Gastrocnemius medialis (tissue), 4 donors: ENCODE measurements around the gene MESP2. TPM values are rescaled to one million over a fixed set of nuclear protein-coding genes. Genes with fewer than 3 reads are reported as not detected.

Source experiments
- ATAC-seq, 2 donors: fragments of 150-250 bp; one replicate each; pipeline ENCODE4 v1.9.1; 2016
- DNase-seq, 2 donors: peaks; one replicate each; pipeline ENCODE4 v3.0.0-alpha.2; 2019
- H3K27ac ChIP-seq, 4 donors: fragments of 200-600 bp; sonication (generic); 1 replicate in 1 of 4; 2 replicates in 3 of 4; pipeline ENCODE4 v1.5.1; 2016 to 2018; ENCODE audit warnings: mild to moderate bottlenecking in 2 of 4, moderate library complexity in 1 of 4
- H3K27me3 ChIP-seq, 3 donors: fragments of 200-600 bp; sonication (generic) in 2 of 3; 1 replicate in 1 of 3; 2 replicates in 2 of 3; pipeline versions ENCODE4 v1.5.1 to v1.6.0; 2016 to 2019; ENCODE audit warnings: mild to moderate bottlenecking in 1 of 3, moderate library complexity in 1 of 3
- H3K36me3 ChIP-seq, 2 donors: fragments of 200-600 bp; sonication (generic) in 1 of 2; one replicate each; pipeline ENCODE4 v1.5.1; 2017 to 2018
- H3K4me1 ChIP-seq, 2 donors: fragments of 200-600 bp; sonication (generic) in 1 of 2; one replicate each; pipeline ENCODE4 v1.5.1; 2016 to 2017; ENCODE audit warnings: mild to moderate bottlenecking in 2 of 2
- H3K4me3 ChIP-seq, 4 donors: fragments of 200-600 bp; sonication (generic) in 3 of 4; 1 replicate in 1 of 4; 2 replicates in 3 of 4; pipeline ENCODE4 v1.5.1; 2016 to 2019; ENCODE audit warnings: mild to moderate bottlenecking in 2 of 4
- H3K9me3 ChIP-seq, 3 donors: fragments of 200-600 bp; sonication (generic) in 2 of 3; 1 replicate in 1 of 3; 2 replicates in 2 of 3; pipeline ENCODE4 v1.5.1; 2016 to 2019
- POLR2A ChIP-seq, 2 donors: fragments of 450-650 bp; IDR thresholded peaks; one replicate each; pipeline ENCODE4 v1.6.1; 2017; ENCODE audit warnings: antibody characterized with exemption in 2 of 2, mild to moderate bottlenecking in 2 of 2, moderate library complexity in 2 of 2
- in situ Hi-C, 4 donors: fragments of 200-750 bp; cut with MboI; loops; one replicate each; pipeline versions ENCODE4 v1.15.0 to v1.8.0; 2017; ENCODE audit warnings: low sequenced_read_pairs in 4 of 4
- intact Hi-C: fragments of 100-400 bp; cut with DNase I; formaldehyde crosslinking; loops from one replicate; pipeline ENCODE4 v1.15.1; 2023; ENCODE audit warnings: low total_unique reads
- total RNA-seq, 4 donors: library from RNA; depleted of rRNA; stranded (reverse); fragments of >200 nt; gene quantifications; one replicate each; pipeline versions ENCODE4 v1.1.0 to v1.2.3, GENCODE V29; 2016
- TF ChIP-seq, protein P1 (sequence below), 5 experiments: fragments of 450-650 bp in 3 of 5; fragments of 200-600 bp in 2 of 5; sonication (generic) in 2 of 5; IDR thresholded peaks in 4 of 5; conservative IDR thresholded peaks in 1 of 5; 1 replicate in 4 of 5; 2 replicates in 1 of 5; pipeline ENCODE4 v1.5.1; 2016 to 2019; ENCODE audit warnings: antibody characterized with exemption in 5 of 5, mild to moderate bottlenecking in 3 of 5, moderate library complexity in 3 of 5

Gene MESP2
- total RNA-seq, 4 donors from 2014 or later: not detected

DNA sequence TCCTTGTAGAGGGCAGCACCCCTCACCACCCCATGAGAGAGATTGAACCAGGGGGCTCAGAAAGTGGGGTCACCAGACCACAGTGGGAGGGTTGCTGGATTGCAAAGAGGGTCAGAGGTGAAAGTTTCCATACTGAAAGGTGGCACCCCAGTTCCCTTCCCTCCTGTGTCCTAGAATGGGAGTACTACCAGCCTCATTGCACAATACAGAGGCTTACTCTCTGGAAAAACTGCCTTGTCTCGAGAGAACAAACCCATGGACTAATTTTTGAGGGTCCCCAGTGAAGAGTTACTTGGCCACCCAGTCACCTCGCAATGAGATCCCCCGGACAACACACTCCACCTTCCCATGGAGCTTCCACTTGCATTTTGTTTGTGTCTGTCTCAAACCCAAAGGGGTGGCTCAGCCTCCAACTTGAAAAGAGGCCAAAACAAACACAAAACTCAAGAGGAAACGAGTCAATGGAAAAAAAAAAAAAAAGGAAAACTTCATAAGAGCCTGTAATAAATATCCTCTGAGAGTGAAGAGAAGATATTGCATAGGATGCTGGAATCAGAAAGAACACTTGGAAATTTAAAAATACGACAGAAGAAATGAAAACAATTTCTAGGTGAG is 18.6 kb downstream of the MESP2 start:
- ATAC-seq (no peak), DNase-seq (no peak)
- peaks cover 0 to 7% of the 10 kb centered on the region in 2 donors for H3K4me1 ChIP-seq
- no peaks in the 10 kb centered on the region for H3K36me3 ChIP-seq
- H3K9me3 ChIP-seq: no peaks in the 10 kb centered on the region
- in situ Hi-C loops (no loop called here), intact Hi-C loops (no loop called here)
- H3K4me3 ChIP-seq: no peak overlapping the region
- H3K27ac ChIP-seq: no peak overlapping the region
- no peaks in the 10 kb centered on the region for H3K27me3 ChIP-seq
- TF ChIP-seq POLR2A (IDR thresholded peaks at IDR 0.05): no peak
- TF ChIP-seq, protein P1, sequence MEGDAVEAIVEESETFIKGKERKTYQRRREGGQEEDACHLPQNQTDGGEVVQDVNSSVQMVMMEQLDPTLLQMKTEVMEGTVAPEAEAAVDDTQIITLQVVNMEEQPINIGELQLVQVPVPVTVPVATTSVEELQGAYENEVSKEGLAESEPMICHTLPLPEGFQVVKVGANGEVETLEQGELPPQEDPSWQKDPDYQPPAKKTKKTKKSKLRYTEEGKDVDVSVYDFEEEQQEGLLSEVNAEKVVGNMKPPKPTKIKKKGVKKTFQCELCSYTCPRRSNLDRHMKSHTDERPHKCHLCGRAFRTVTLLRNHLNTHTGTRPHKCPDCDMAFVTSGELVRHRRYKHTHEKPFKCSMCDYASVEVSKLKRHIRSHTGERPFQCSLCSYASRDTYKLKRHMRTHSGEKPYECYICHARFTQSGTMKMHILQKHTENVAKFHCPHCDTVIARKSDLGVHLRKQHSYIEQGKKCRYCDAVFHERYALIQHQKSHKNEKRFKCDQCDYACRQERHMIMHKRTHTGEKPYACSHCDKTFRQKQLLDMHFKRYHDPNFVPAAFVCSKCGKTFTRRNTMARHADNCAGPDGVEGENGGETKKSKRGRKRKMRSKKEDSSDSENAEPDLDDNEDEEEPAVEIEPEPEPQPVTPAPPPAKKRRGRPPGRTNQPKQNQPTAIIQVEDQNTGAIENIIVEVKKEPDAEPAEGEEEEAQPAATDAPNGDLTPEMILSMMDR (IDR thresholded peaks at IDR 0.05 in 4 of 5, conservative IDR thresholded peaks at IDR 0.05 in 1 of 5): no peak

DNA sequence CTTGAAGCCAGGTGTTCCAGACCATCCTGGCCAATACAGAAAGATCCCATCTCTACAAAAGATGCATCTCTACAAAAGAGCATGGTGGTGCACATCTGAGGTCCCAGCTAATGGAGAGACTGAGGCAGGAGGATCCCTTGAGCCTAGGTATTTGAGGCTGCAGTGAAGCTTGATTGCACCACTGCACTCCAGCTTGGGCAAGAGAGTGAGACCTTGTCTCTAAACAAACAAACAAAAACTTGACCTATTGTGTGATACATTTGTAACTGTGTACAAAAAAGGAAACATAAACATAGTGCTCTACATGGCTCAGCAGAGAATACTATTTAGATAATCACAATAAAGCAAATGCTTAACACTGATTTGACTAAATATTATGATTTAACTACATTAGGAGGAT is 19.9 kb downstream of the MESP2 start:
- intact Hi-C loops: no loop called here
- Histone ChIP-seq H3K4me1 (peaks cover 0 to 7% of the 10 kb centered on the region in 2 donors), H3K27me3 (no peaks in the 10 kb centered on the region), H3K27ac (no peak overlapping the region), H3K36me3 (no peaks in the 10 kb centered on the region), H3K4me3 (no peak overlapping the region), H3K9me3 (no peaks in the 10 kb centered on the region)
- DNase-seq: no peak
- TF ChIP-seq POLR2A (IDR thresholded peaks at IDR 0.05): no peak
- TF ChIP-seq, protein P1 (IDR thresholded peaks at IDR 0.05 in 4 of 5, conservative IDR thresholded peaks at IDR 0.05 in 1 of 5): no peak
- ATAC-seq: no peak
- in situ Hi-C loops: no loop called here

DNA sequence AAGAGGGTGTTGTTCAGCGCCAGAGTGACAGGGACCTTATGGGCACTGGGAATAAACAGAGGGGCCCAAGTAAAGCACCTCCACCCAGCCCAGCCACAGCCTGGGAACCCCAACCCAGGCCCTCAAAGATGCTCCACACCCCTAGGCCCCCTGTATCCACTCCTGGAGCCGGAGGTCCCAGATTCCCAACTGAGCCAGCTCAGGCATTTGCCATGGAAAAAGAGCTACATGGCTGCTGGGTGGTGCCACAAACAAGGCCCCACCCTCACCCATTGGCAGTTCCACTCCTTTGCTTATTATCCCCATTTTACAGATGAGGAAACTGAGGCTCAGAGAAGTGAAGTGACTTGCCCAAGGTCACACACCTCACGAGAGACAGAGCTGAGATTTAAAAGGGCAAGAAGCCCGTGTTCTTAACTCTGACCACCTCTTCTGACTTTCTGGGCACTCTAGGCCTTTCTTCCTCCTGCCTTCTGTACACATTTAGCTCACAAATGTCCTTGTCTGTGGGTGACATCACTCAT is 21.6 kb downstream of the MESP2 start:
- Histone ChIP-seq H3K4me1 (peaks cover 0 to 7% of the 10 kb centered on the region in 2 donors), H3K36me3 (no peaks in the 10 kb centered on the region), H3K27ac (no peak overlapping the region), H3K4me3 (no peak overlapping the region), H3K27me3 (no peaks in the 10 kb centered on the region), H3K9me3 (no peaks in the 10 kb centered on the region)
- ATAC-seq (no peak), DNase-seq (no peak)
- intact Hi-C loops (no loop called here), in situ Hi-C loops (no loop called here)
- TF ChIP-seq, protein P1 (IDR thresholded peaks at IDR 0.05 in 4 of 5, conservative IDR thresholded peaks at IDR 0.05 in 1 of 5): no peak
- TF ChIP-seq POLR2A (IDR thresholded peaks at IDR 0.05): no peak

DNA sequence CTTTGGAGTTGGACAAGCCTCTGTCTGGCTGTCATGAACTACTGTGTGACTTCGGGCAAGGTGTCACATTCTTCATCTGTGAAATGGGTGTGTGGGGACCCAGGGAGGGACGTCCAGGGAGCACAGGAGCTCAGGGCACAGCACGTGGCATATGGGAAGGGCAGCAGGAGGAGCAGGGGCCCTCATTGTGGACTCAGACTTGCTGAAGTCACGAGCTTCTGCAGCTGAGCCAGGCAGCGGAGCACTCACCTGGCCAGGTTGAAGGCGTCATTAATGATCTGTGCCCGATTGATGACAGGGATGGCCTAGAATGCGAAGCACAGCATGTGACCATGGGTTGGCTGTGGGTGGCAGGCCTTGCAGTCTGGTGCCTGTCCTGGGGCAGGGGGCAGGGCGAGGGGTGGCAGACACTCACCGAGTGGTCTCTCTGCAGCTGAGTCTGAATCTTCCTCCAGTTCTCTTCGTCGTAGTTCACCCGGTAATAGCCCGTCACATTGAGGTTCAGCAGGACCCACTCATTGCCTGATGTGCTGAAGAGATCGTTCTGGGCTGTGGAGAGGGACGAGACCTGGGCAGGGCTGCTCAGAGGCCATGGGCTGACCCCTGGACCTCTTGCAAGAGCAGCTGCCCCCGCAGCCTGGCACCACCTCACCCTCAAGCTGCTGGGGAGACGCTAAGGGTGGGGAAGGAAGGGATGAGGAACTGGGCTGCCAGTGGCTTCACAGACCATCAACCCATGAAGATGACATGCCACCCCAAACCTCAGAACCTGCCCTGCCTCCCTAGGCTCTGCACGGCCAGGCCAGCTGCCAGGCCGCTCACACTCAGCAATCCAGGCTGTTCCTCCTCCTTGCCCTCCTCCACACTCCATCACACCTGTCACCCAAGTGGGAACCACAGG is 23.1 kb downstream of the MESP2 start:
- no peaks in the 10 kb centered on the region for H3K9me3 ChIP-seq
- ATAC-seq (no peak), DNase-seq (no peak)
- H3K4me1 ChIP-seq: peaks cover 0 to 7% of the 10 kb centered on the region in 2 donors
- intact Hi-C loops (no loop called here), in situ Hi-C loops (no loop called here)
- no peaks in the 10 kb centered on the region for H3K27me3 ChIP-seq
- no peaks in the 10 kb centered on the region for H3K36me3 ChIP-seq
- TF ChIP-seq, protein P1 (IDR thresholded peaks at IDR 0.05 in 4 of 5, conservative IDR thresholded peaks at IDR 0.05 in 1 of 5): no peak
- TF ChIP-seq POLR2A (IDR thresholded peaks at IDR 0.05): no peak
- no peak overlapping the region for H3K27ac ChIP-seq
- H3K4me3 ChIP-seq: no peak overlapping the region
